Tongue (tissue), 2 donors: ENCODE measurements around the gene INPP4A. TPM values are rescaled to one million over a fixed set of nuclear protein-coding genes. Genes with fewer than 3 reads are reported as not detected.

ENCODE experiments used
- DNase-seq: peaks from one replicate; pipeline ENCODE4 v3.0.0-alpha.2; 2015
- total RNA-seq: library from RNA; depleted of rRNA; stranded (reverse); fragments of >200 nt; gene quantifications from one replicate; pipeline ENCODE4 v1.2.3, GENCODE V29; 2014

Gene INPP4A
- total RNA-seq, 1 donor from 2014 or later: 26.1 TPM

- DNase-seq: no peak
Measured at GRCh38 chr2:98514879-98515249, 70.2 kb downstream of the INPP4A start.

DNA sequence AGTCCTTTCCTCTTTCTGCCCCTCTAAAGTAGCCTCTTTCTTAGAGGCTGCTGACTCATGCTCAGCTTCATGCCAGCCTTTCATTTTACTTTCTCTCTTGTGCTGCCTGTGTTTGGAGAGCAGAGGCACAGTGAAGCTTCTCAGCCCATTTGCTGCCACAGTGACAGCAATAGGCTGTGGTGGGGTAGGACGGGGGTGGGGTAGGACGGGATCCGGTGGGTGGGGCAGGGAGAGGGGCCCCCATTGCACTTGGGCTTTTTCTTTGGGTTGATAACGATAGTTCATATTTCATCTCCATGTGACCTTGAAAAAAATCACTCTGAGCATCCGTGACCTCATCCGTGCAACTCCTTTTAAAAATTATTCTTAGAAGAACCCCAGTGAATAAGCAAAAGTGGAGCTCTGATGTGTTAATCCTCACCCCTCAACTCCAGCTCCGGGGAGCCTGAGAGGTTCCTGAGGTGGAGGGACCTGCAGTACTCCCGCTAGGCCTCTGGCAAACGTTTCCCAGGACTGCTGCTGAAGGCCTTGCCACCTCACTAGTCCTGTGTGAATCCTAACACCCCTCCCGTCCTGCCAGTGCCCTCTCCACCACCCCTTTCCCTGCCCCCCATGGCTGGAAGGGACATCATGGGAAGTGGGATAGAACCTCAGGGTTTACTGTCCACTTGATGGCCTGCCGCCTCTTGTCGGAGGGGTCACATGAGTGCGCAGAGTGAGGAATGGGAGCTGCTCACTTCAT is 70.8 kb downstream of the INPP4A start:
- DNase-seq: no peak

DNA sequence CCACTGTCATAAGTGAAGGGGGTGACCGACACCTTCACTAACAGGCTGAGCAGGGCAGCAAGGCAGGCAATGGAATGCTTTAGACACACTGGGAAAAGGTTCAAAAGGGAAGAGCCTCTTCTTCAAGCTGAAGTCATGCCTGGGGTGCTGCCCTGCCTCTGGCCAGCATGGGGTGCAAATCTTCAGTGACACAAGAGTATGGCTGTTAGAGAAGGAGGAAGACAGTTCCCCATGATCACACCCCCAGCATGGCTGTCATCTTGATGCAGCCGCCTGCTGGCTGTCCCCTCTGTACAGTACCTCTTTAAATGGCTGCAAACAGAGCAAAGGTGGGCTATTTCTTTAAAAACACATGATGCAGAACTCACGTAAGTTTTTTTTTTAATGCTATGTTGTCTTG is 71.9 kb downstream of the INPP4A start:
- DNase-seq: no peak

DNA sequence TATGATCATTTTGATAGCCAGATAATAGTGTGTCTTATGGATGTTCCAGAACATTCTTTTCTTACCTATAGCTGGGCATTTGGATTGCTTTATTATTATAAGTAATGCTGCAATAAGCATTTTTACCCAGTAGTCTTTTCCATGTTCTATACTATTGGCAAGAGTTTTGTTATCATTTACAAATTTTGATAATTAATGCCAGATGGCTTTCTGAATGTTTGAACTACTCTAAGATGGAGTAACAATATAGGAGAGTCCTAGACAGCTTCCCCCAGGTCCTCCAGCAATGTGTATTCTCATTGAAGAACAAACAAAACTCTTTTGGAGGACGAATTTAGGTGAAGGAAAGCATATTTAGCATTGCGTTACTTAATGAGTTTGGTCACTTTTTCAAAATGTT is 73.0 kb downstream of the INPP4A start:
- DNase-seq: no peak

GRCh38 chr2:98518101-98518500 is 73.4 kb downstream of the INPP4A start:
- no peak for DNase-seq

DNA sequence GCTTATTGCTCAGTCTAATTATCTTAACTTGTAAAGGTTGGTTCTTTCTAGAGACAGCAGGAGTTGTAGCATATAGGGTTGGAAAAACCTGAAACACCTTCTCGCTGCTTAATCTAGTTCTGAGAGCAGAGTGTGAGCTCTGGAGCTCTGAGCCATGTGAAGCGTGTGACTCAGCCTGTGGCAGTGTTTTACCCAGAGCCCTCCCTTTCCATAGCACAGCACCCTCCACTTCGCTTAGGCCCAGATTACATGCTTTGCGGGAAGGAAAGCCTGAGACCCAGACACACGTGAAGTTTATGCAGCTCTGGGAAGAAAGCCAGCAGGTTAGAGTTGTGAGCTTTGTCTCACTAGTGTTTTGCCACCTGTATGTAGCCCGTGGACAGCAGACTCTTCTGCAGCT is 74.5 kb downstream of the INPP4A start:
- no peak for DNase-seq

- no peak for DNase-seq
Measured at GRCh38 chr2:98519851-98520250, 75.2 kb downstream of the INPP4A start.

DNA sequence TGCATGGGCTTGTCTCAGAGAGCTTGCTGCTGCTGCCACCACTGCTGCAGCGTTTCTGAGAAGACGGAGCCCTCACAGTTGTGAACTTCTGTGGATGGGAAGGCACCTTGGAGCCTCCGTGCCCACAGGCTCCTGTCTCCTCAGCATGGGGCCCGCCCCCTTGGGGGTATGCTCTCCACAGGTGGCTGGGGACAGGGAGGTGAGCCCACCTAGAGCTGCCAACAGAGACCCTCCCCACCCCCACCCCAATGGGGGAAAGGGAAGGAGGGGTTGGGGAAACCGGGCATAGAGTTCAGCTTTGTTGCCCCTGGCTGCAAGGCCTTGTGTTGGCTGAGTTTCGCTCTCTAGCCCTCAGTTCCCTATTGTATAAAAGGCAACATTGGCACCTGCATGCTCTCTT is 76.1 kb downstream of the INPP4A start:
- no peak for DNase-seq

DNA sequence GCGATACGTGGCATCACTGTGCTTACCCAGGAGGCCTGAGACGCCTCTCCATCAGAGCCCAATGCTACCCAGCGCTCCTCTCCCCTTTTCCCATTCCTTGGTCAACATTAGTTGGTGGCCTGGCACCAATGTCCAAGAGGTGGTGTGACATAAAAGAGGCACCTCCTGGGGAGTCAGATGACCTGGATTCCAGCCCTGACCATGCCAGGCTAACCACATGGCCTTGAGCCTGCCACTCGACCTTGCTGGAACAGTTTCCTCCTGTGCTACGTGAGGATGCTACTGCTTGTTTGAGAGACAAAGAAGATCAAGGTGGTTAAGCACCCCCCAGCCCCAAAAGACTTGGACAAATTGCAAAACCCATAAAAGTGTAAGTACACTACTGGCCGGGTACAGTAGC is 76.6 kb downstream of the INPP4A start:
- no peak for DNase-seq

DNA sequence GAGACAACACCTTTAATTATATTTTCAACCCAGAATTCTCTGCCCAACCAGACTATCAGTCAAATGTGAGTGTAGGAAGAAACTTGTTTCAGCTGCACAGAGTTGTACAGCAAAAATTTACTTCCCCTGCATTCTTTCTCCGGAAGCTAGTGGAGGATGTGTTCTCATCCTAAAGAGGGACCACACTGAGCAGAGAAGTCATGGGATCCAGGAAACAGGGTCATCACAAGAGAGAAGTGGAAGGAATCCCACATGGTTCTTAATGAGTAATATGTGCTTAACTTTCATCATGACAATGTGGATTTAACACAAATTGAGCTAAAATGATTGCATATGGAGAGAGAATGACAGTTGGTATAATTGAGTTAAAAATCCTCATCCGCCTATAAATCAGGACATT is 78.2 kb downstream of the INPP4A start:
- DNase-seq: no peak

- DNase-seq: no peak
Measured at GRCh38 chr2:98524168-98524567, 79.5 kb downstream of the INPP4A start.

DNA sequence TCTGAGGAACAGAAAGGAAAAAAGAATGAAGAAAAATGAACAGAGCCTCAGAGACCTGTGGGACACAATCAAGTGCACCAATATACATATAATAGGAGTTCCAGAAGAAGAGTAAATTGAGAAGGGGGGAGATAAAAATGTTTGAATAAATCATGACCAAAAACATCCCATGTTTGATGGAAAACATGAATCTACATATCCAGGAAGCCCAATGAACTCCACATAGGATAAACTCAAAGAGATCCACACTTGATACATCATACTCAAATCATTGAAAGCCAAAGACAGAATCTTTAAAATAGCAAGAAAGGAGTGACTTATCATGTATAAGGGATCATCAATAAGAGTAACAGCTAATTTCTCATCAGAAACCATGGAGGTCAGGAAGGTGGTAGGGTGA is 83.7 kb downstream of the INPP4A start:
- DNase-seq: no peak

GRCh38 chr2:98530114-98530513 is 85.5 kb downstream of the INPP4A start:
- DNase-seq: no peak

DNA sequence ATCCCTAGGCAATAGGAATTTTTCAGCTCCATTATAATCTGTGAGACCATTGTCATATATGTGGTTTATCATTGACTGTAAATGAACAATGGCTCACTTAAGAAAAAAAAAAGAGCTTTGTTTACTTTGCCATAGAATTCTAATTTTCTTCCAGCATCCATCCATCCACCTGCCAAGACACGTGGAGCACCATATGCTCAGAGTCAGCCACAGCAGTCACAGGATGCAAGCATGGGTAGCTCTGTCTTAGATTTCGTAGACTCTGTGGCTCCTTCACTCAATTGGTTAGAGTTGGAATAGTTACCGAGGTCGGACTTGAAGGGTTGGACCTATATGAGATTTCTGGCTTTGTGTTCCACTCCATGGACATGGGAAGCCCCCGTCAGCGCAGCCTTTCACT is 88.1 kb downstream of the INPP4A start:
- no peak for DNase-seq

DNA sequence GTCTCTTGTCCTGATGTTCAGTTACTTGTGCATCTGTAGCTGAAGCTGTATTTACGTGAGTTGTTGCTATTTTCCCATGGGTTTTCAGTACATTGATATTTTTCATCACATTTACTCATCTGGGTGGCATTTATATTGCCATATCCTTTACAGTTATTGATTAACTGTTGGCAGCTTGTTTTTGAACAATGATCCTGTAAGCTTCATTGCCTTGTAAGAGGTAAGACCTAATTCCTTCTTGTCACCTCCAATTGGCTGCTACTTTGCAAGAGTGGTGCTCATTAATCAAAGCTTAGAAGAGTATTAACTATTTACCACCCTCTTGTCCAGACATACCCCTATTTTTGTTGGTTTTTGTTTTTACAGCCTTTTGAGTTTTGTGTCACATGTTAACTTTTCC is 88.9 kb downstream of the INPP4A start:
- DNase-seq: no peak

DNA sequence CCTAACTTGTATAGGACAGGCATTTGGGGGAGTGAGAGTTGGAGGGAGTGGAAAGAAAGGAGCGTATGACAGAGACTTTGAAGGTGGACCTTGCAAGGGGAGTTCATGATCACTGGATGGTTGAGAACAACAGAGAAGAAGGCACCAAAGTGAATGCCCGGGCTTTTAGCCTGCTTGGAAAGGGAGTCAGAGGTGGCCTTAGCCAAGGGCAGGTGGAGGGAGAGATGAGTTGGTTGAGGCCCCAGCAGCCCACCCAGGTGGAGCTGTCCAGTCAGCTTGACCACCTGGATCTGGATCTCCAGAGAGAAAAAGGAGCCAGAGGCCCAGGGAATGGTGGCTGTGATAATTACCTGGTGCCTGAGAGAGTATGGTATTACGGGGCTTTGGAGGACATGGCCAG is 90.1 kb downstream of the INPP4A start:
- DNase-seq: no peak

DNA sequence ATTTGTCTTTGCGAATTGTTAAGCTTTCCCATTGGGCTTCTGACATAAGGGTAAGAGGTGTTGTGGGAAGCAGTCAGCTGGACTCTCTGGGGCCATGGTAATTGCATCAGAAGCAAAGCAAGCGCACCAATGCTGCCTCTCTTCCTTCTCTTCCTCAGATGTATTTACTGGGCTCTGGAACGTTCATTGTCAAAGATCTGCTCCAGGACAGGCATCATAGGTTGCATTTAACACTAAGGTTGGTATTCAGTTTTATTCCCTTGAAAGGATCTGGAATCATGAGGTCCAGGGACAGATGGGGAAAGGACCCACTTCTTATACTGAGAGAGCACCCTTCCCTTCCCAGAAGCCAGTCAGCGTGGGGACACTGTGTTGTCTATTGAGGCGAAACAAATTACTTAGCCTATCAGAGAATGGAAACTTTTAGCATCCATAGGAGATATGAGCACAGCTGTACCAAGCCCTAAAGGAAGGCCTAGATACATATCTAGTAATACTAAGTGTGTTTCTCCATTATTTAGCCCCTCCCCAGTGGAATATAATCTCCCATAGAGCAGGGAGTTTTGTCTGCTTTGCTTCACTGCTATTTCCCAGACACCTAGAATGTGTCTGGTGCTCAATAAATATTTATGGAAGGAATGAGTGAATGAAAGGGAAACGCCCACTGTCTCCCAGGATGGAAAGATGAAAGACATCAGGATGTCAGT is 91.5 kb downstream of the INPP4A start:
- DNase-seq: no peak

GRCh38 chr2:98537390-98538126 is 92.9 kb downstream of the INPP4A start:
- no peak for DNase-seq

DNA sequence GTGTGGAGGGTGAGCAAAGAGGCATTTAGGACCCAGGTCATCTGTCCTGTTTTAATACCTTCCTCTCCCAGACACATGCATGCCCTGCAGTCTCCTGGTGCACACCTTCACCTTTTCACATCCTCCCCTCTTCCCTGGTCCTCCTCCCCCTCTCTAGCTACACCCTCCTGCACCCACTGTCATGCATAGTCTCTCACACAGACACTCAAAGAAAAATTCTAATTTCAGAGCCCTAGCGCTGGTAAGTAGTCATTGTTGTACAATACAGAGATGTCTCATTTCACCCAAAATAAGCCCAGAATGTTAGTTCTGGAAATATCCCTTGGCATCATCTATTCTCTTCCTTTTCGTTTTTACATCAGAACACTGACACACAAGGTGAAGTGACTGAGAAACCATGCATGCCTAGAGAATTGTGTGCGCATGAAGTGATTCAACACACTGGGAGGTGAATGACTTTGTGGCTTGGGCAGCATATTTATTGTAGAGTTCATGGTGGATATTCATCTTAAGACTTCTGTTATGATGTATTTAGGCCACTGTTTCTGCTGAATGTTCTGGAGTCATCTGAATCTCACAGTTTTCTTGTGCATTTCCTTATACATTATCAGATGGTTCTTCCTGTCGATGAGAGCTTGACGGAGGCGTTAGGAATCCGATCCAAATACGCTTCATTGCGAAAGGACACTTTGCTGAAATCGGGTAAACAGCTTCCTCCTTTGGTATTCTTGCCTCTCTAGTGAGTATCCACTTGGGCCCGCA is 93.8 kb downstream of the INPP4A start:
- DNase-seq: no peak

- DNase-seq: no peak
Measured at GRCh38 chr2:98539056-98539735, 94.5 kb downstream of the INPP4A start.

GRCh38 chr2:98540536-98540935 is 95.9 kb downstream of the INPP4A start:
- no peak for DNase-seq

GRCh38 chr2:98541489-98541888 is 96.8 kb downstream of the INPP4A start:
- no peak for DNase-seq
